A204.1 (cell line): ENCODE data around the gene CUBN.

ENCODE experiments used
- FAIRE-seq: peaks from 2 replicates; lab custom pipeline; 2012; peaks lifted over from hg19 to GRCh38; lab: Jason Lieb, UNC

The CUBN gene

GRCh38 chr10:17101257-17101909, 28.2 kb downstream of the CUBN start:
- FAIRE-seq: no peak

GRCh38 chr10:17100586-17100985, 29.0 kb downstream of the CUBN start:
- no peak for FAIRE-seq

- FAIRE-seq: no peak
Measured at GRCh38 chr10:17098012-17098411, 31.6 kb downstream of the CUBN start.

- no peak for FAIRE-seq
Measured at GRCh38 chr10:17094844-17095243, 34.8 kb downstream of the CUBN start.

- FAIRE-seq: no peak
Measured at GRCh38 chr10:17092986-17093803, 36.4 kb downstream of the CUBN start.

GRCh38 chr10:17092216-17092944, 37.2 kb downstream of the CUBN start:
- no peak for FAIRE-seq

- FAIRE-seq: no peak
Measured at GRCh38 chr10:17088118-17088806, 41.3 kb downstream of the CUBN start.

- no peak for FAIRE-seq
Measured at GRCh38 chr10:17086865-17087367, 42.7 kb downstream of the CUBN start.

- no peak for FAIRE-seq
Measured at GRCh38 chr10:17085011-17085725, 44.4 kb downstream of the CUBN start.

- FAIRE-seq: no peak
Measured at GRCh38 chr10:17084258-17084657, 45.4 kb downstream of the CUBN start.

- no peak for FAIRE-seq
Measured at GRCh38 chr10:17081431-17081830, 48.2 kb downstream of the CUBN start.

- FAIRE-seq: no peak
Measured at GRCh38 chr10:17077890-17078289, 51.7 kb downstream of the CUBN start.

- FAIRE-seq: no peak
Measured at GRCh38 chr10:17077346-17077781, 52.2 kb downstream of the CUBN start.

- FAIRE-seq: no peak
Measured at GRCh38 chr10:17076626-17077345, 52.8 kb downstream of the CUBN start.

- no peak for FAIRE-seq
Measured at GRCh38 chr10:17075533-17076359, 53.9 kb downstream of the CUBN start.

- FAIRE-seq: no peak
Measured at GRCh38 chr10:17074541-17074847, 55.1 kb downstream of the CUBN start.

GRCh38 chr10:17073725-17074540, 55.7 kb downstream of the CUBN start:
- FAIRE-seq: no peak

GRCh38 chr10:17068953-17069352, 60.7 kb downstream of the CUBN start:
- FAIRE-seq: peak; percentile 30
